ENCODE measurements around the gene ANKRD27. TPM values are rescaled to one million over a fixed set of nuclear protein-coding genes. Genes with fewer than 3 reads are reported as not detected.

The ANKRD27 gene
- 43.8 and 45.6 TPM in 2 replicates for total RNA-seq
- 18.0 TPM for total RNA-seq (2013)
- 12.9 and 16.7 TPM in 2 replicates for polyA plus RNA-seq
- polyA minus RNA-seq = 20.0 and 25.5 TPM in 2 replicates

DNA sequence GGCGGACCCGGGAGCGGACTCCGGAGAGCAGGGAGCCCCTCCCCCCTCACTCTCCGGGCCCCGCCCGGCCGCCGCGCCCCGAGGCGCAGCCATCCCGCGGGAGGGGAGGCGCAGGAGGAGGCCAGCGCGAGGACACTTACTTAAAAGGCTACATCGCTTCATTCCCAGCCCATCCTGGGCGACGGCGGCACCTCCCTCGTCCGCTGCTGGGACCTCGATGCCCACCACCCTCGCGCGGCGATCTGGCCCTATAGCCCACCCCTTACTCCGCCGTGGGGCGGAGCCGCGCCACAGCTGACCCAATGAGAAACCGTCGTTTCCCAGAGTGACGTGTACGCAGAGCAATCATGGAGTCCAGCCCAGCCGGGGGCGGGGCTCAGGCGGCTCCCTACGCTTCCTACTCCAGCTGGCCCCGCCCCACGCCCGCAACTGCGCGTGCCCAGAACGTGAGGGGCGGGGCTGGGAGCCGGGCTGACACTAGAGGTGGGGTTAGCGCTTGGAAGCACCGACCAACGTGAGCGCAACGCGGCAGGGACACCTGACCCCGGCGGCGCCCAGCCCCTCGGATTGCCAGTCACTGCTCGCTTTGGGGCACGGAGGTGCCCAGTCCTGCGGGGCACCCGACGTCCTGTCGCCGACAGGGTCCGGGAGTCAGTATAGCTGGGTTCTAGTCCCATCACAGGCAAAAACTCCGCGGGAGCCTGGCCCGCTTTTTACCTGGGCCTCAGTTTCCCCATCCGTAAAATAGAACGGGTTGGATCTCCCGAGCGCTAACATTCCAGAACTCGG is at the start of gene ANKRD27:
Gene ANKRD27, minus strand, starts transcription at position 250 of the 789 bp plus-strand sequence. CDS start 16,165 bp downstream, outside the sequence.
- H3K9ac ChIP-seq (ENCODE audit: low read length) = peak within 1 kb of the TSS; percentile 68
- peaks cover 38% of the 10 kb centered on the region for H3K4me1 Mint-ChIP-seq
- POLR2A ChIA-PET = interaction anchor here (1.1 to 3.0 kb wide), 3 partner anchors 9 to 270 kb away, joined by 4 to 16 read pairs (median 5); partner anchors contain the start of genes DPY19L3 and NUDT19

More for the DNA sequence above, at the start of gene ANKRD27:
- H3K4me2 ChIP-seq (replicated peaks; ENCODE audit: low read depth, low read length, poor library complexity, severe bottlenecking) = peak within 1 kb of the TSS; percentile 94
- peak within 1 kb of the TSS; percentile 92 for H3K27ac Mint-ChIP-seq
- DNase-seq (peak; percentile 99), ATAC-seq (ENCODE audit: low read depth) (peak; percentile 95)
- H3K27me3 Mint-ChIP-seq = peaks cover 8% of the 10 kb centered on the region
- peaks cover 44% of the 10 kb centered on the region for H3K79me2 ChIP-seq (ENCODE audit: control insufficient read depth, insufficient read depth, low read length)
- CTCF ChIA-PET = interaction anchor here (2.0 kb wide), 1 partner anchor 16 kb away, joined by 7 read pairs; the partner anchor contains the start of gene NUDT19
- H3K9me3 Mint-ChIP-seq (ENCODE audit: insufficient read depth) = no peaks in the 10 kb centered on the region
- H4K20me1 ChIP-seq (ENCODE audit: control insufficient read depth, insufficient read depth, low read length, poor library complexity, severe bottlenecking) = peaks cover 32% of the 10 kb centered on the region
- intact Hi-C loops (cut with micrococcal nuclease) = loop anchor here (1.0 to 10.0 kb wide), 5 partner anchors 16 to 410 kb away; partner anchors contain the start of genes DPY19L3, GPATCH1, NUDT19 and PDCD5
- H3K4me1 ChIP-seq (ENCODE audit: control insufficient read depth in 2 of 2, insufficient read depth in 2 of 2, low read length in 2 of 2) = peaks cover 25 to 34% of the 10 kb centered on the region in 2 donors
- peak within 1 kb of the TSS; percentile 84 for H2AFZ ChIP-seq (ENCODE audit: insufficient read depth, low read depth, low read length, poor library complexity, severe bottlenecking)
- H3K27me3 ChIP-seq (replicated peaks in 1 of 4; ENCODE audit: control extremely low read depth in 1 of 4, control insufficient read depth in 3 of 4, insufficient read depth in 4 of 4, low read length in 3 of 4) = peaks cover 0 to 30% (median 9%) of the 10 kb centered on the region in 4 experiments
- peak within 1 kb of the TSS in 1 of 2 donors; percentile 45 for H3K27ac ChIP-seq (ENCODE audit: low read length in 2 of 2)
- H3K36me3 ChIP-seq (replicated peaks in 1 of 2; ENCODE audit: control extremely low read depth in 1 of 2, control insufficient read depth in 1 of 2, extremely low read depth in 1 of 2, insufficient read depth in 2 of 2, low read length in 1 of 2) = no peaks in the 10 kb centered on the region
- WGBS (ENCODE audit: insufficient coverage) = under 1% methylated on average over 75 of the region's 75 CpGs
- H3K9me3 ChIP-seq (ENCODE audit: control extremely low read depth in 1 of 3, control insufficient read depth in 2 of 3, insufficient read depth in 1 of 3, low read length in 2 of 3) = peaks cover 0 to 13% (median 0%) of the 10 kb centered on the region in 3 donors
- H3K4me3 Mint-ChIP-seq = peak within 1 kb of the TSS; percentile 95
- no peak for TF ChIP-seq EZH2 (IDR thresholded peaks at IDR 0.05; ENCODE audit: borderline replicate concordance, insufficient read depth, low read depth, low read length, poor library complexity, severe bottlenecking)
- TF ChIP-seq, protein P1, sequence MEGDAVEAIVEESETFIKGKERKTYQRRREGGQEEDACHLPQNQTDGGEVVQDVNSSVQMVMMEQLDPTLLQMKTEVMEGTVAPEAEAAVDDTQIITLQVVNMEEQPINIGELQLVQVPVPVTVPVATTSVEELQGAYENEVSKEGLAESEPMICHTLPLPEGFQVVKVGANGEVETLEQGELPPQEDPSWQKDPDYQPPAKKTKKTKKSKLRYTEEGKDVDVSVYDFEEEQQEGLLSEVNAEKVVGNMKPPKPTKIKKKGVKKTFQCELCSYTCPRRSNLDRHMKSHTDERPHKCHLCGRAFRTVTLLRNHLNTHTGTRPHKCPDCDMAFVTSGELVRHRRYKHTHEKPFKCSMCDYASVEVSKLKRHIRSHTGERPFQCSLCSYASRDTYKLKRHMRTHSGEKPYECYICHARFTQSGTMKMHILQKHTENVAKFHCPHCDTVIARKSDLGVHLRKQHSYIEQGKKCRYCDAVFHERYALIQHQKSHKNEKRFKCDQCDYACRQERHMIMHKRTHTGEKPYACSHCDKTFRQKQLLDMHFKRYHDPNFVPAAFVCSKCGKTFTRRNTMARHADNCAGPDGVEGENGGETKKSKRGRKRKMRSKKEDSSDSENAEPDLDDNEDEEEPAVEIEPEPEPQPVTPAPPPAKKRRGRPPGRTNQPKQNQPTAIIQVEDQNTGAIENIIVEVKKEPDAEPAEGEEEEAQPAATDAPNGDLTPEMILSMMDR (IDR thresholded peaks at IDR 0.05) = no peak
- H3K4me3 ChIP-seq (ENCODE audit: control extremely low read depth in 1 of 5, extremely low read depth in 1 of 5, insufficient read depth in 1 of 5, low read depth in 2 of 5, low read length in 4 of 5) = peak within 1 kb of the TSS; percentile 48 to 90 (median 70)
